GM12878 (cell line): ENCODE results near the gene ABCB9. TPM values are rescaled to one million over a fixed set of nuclear protein-coding genes. Genes with fewer than 3 reads are reported as not detected.

ENCODE experiments used
- ATAC-seq: fragments of 200-7000 bp; cut with Tn5 transposase; 3 replicates; pipeline ENCODE4 v1.9.1; 2020; ENCODE audit warnings: mild to moderate bottlenecking, moderate library complexity
- BruUV-seq: library from RNA; stranded (reverse); fragments of 400-500 nt; replicated peaks from 2 replicates; lab custom pipeline; 2021; lab: Mats Ljungman, UMichigan
- CTCF ChIA-PET: fragments of 300-600 bp; sonication (Branson Sonifier 250); formaldehyde crosslinking; extraction: SDS; loops from one replicate; lab custom pipeline; 2021; ENCODE audit warnings: inconsistent platforms; lab: Yijun Ruan, JAX
- POLR2A ChIA-PET: fragments of 350-600 bp; formaldehyde crosslinking; extraction: SDS; loops from one replicate; lab custom pipeline; 2021; ENCODE audit warnings: inconsistent platforms; lab: Charles Lee
- RAD21 ChIA-PET: fragments of 300-600 bp; sonication (Branson Sonifier 250); formaldehyde crosslinking; loops from one replicate; lab custom pipeline; 2023; ENCODE audit warnings: antibody characterized with exemption; ENCODE audit not compliant: unreplicated experiment; lab: Charles Lee
- SMC1A ChIA-PET: fragments of 300-600 bp; sonication (Branson Sonifier 250); formaldehyde crosslinking; loops from one replicate; lab custom pipeline; 2023; ENCODE audit not compliant: unreplicated experiment, uncharacterized antibody; lab: Charles Lee
- DNase-seq: peaks from one replicate; pipeline ENCODE4 v3.0.0-alpha.2; 2011; ENCODE audit warnings: low read depth, low spot score
- FAIRE-seq: peaks from 3 replicates; lab custom pipeline; 2011; peaks lifted over from hg19 to GRCh38; lab: Jason Lieb, UNC
- H2AFZ ChIP-seq: 2 replicates; pipeline ENCODE4 v1.6.0; 2011; ENCODE audit warnings: low read depth, low read length, control low read depth; ENCODE audit not compliant: control insufficient read depth
- H3K27ac ChIP-seq: 2 replicates; pipeline ENCODE4 v1.5.1; 2011; ENCODE audit warnings: control low read depth; ENCODE audit not compliant: control insufficient read depth, insufficient read depth
- H3K27me3 ChIP-seq, 2 experiments: replicated peaks in 1 of 2; 2 replicates each; pipeline versions ENCODE4 v1.6.0 to v1.6.1; 2011; ENCODE audit warnings: low read length in 1 of 2; ENCODE audit not compliant: control insufficient read depth in 2 of 2, insufficient read depth in 2 of 2
- H3K36me3 ChIP-seq, 2 experiments: 2 replicates each; pipeline ENCODE4 v1.5.1; 2011; ENCODE audit warnings: low read length in 1 of 2; ENCODE audit not compliant: control insufficient read depth in 2 of 2, insufficient read depth in 2 of 2
- H3K4me1 ChIP-seq: 2 replicates; pipeline ENCODE4 v1.6.1; 2011; ENCODE audit warnings: mild to moderate bottlenecking, low read length, moderate library complexity, mixed read lengths; ENCODE audit not compliant: control insufficient read depth, insufficient read depth
- H3K4me2 ChIP-seq: 2 replicates; pipeline ENCODE4 v1.6.0; 2011; ENCODE audit warnings: control low read depth; ENCODE audit not compliant: control insufficient read depth, insufficient read depth
- H3K4me3 ChIP-seq: fragments of 200-600 bp; sonication (generic); 2 replicates; pipeline ENCODE4 v1.5.1; 2016
- H3K79me2 ChIP-seq: 2 replicates; pipeline ENCODE4 v1.6.0; 2011; ENCODE audit warnings: low read length; ENCODE audit not compliant: control insufficient read depth, insufficient read depth
- H3K9ac ChIP-seq: 2 replicates; pipeline ENCODE4 v1.8.0; 2011; ENCODE audit warnings: low read length, control low read depth, mixed read lengths; ENCODE audit not compliant: control insufficient read depth, insufficient read depth
- H3K9me3 ChIP-seq: replicated peaks from 3 replicates; pipeline ENCODE4 v1.5.1; 2011; ENCODE audit warnings: mild to moderate bottlenecking, low read length; ENCODE audit not compliant: control insufficient read depth, insufficient read depth
- H4K20me1 ChIP-seq: 2 replicates; pipeline ENCODE4 v1.6.0; 2011; ENCODE audit not compliant: control insufficient read depth, insufficient read depth
- BCL11A ChIP-seq: IDR thresholded peaks from 2 replicates; pipeline ENCODE4 v1.6.1; 2011; ENCODE audit warnings: low read depth, low read length
- CEBPB ChIP-seq, 2 experiments: fragments of 150-350 bp in 1 of 2; IDR thresholded peaks; 2 replicates each; pipeline ENCODE4 v1.6.1; 2012 to 2014; ENCODE audit warnings: low read depth in 2 of 2, low read length in 2 of 2, borderline replicate concordance in 1 of 2, inconsistent platforms in 1 of 2
- EP300 ChIP-seq, 2 experiments: fragments of 150-350 bp in 1 of 2; IDR thresholded peaks; 2 replicates each; pipeline ENCODE4 v1.6.1; 2011 to 2012; ENCODE audit warnings: low read depth in 2 of 2, low read length in 2 of 2, borderline replicate concordance in 1 of 2, improper control_type of control experiment in 1 of 2, inconsistent platforms in 1 of 2; ENCODE audit not compliant: control insufficient read depth in 1 of 2
- ETV6 ChIP-seq, 2 experiments: fragments of 450-650 bp in 1 of 2; IDR thresholded peaks in 1 of 2; conservative IDR thresholded peaks in 1 of 2; 2 replicates each; pipeline ENCODE4 v1.6.1; 2014; ENCODE audit warnings: antibody characterized with exemption in 1 of 2, borderline replicate concordance in 1 of 2, low read depth in 1 of 2, mild to moderate bottlenecking in 1 of 2, moderate library complexity in 1 of 2
- GABPA ChIP-seq: IDR thresholded peaks from 2 replicates; pipeline ENCODE4 v1.6.1; 2014; ENCODE audit warnings: antibody characterized with exemption, low read depth, mild to moderate bottlenecking, inconsistent platforms
- JUND ChIP-seq: IDR thresholded peaks from 2 replicates; pipeline ENCODE4 v1.6.1; 2012; ENCODE audit warnings: low read depth, mild to moderate bottlenecking, low read length, improper control_type of control experiment, moderate library complexity
- KAT2A ChIP-seq: conservative IDR thresholded peaks from 2 replicates; pipeline ENCODE4 v1.6.1; 2011; ENCODE audit warnings: low read depth, low read length; ENCODE audit not compliant: control insufficient read depth
- NR2C2 ChIP-seq: IDR thresholded peaks from 2 replicates; pipeline ENCODE4 v1.6.1; 2011; ENCODE audit warnings: borderline replicate concordance, low read depth; ENCODE audit not compliant: control insufficient read depth, insufficient read length
- WGBS: methylation state at CpG from one replicate; pipeline ENCODE4 v1.1.6; 2016; ENCODE audit warnings: low lambda C conversion rate; ENCODE audit not compliant: insufficient replicate concordance, insufficient coverage; ENCODE audit errors: missing lambda C conversion rate; 5-methylcytosine and 5-hydroxymethylcytosine counted together
- in situ Hi-C: fragments of 300-500 bp; cut with MboI; formaldehyde crosslinking; loops from 9 replicates; pipeline ENCODE4 v1.14.3; 2018; ENCODE audit warnings: mixed read lengths
- intact Hi-C: fragments of 100-400 bp; cut with micrococcal nuclease; formaldehyde crosslinking; loops from one replicate; pipeline ENCODE4 v1.14.2; 2022; ENCODE audit not compliant: unreplicated experiment
- polyA plus RNA-seq, 11 experiments: library from polyadenylated mRNA; depleted of rRNA in 4 of 11; unstranded in 6 of 11; stranded (reverse) in 5 of 11; fragments of >200 nt; fragmentation: Nextera tagmentation in 4 of 11; fragmentation: Illumina TruSeq in 1 of 11; extraction: Ambion mirVana in 4 of 11; extraction: Trizol in 1 of 11; gene quantifications; 1 replicate in 1 of 11; 2 replicates in 10 of 11; pipeline versions ENCODE4 v1.2.1 to v1.2.3, GENCODE V29; 2011 to 2016; ENCODE audit warnings: inconsistent platforms in 2 of 11, missing spikeins in 2 of 11, low read depth in 1 of 11
- total RNA-seq, 4 experiments: library from RNA; depleted of rRNA in 3 of 4; stranded (reverse); fragments of >200 nt in 3 of 4; fragmentation: Illumina TruSeq in 1 of 4; extraction: Trizol in 1 of 4; gene quantifications; 2 replicates each; pipeline versions ENCODE4 v1.2.1 to v1.2.3, GENCODE V29; 2013 to 2021
- TF ChIP-seq, protein P1 (sequence below): fragments of 450-650 bp; IDR thresholded peaks from 2 replicates; pipeline ENCODE4 v1.6.1; 2014; ENCODE audit warnings: mild to moderate bottlenecking
- TF ChIP-seq, protein P2 (sequence below): IDR thresholded peaks from 2 replicates; pipeline ENCODE4 v1.6.1; 2012; ENCODE audit warnings: low read depth, low read length, improper control_type of control experiment
- TF ChIP-seq, protein P3 (sequence below), 3 experiments: IDR thresholded peaks in 2 of 3; conservative IDR thresholded peaks in 1 of 3; 2 replicates each; pipeline ENCODE4 v1.5.1; 2011; ENCODE audit warnings: low read depth in 3 of 3, low read length in 3 of 3, mild to moderate bottlenecking in 3 of 3, control low read depth in 2 of 3, moderate library complexity in 2 of 3, inconsistent platforms in 1 of 3, mixed read lengths in 1 of 3; ENCODE audit not compliant: control insufficient read depth in 2 of 3, insufficient read depth in 1 of 3; ENCODE audit errors: extremely low read depth in 1 of 3
- TF ChIP-seq, protein P4 (sequence below): fragments of 450-650 bp; IDR thresholded peaks from 2 replicates; pipeline ENCODE4 v1.6.1; 2017; ENCODE audit warnings: mild to moderate bottlenecking, moderate library complexity
- TF ChIP-seq, protein P5 (sequence below): fragments of 450-650 bp; IDR thresholded peaks from 2 replicates; pipeline ENCODE4 v1.6.1; 2016; ENCODE audit warnings: mild to moderate bottlenecking

Gene ABCB9
- total and polyA plus RNA-seq, 10 of the 15 experiments (the other 5 are each of a cell fraction or from before 2014, with no cell fraction given), result 0.37 to 4.9 (median 3.1) TPM

DNA sequence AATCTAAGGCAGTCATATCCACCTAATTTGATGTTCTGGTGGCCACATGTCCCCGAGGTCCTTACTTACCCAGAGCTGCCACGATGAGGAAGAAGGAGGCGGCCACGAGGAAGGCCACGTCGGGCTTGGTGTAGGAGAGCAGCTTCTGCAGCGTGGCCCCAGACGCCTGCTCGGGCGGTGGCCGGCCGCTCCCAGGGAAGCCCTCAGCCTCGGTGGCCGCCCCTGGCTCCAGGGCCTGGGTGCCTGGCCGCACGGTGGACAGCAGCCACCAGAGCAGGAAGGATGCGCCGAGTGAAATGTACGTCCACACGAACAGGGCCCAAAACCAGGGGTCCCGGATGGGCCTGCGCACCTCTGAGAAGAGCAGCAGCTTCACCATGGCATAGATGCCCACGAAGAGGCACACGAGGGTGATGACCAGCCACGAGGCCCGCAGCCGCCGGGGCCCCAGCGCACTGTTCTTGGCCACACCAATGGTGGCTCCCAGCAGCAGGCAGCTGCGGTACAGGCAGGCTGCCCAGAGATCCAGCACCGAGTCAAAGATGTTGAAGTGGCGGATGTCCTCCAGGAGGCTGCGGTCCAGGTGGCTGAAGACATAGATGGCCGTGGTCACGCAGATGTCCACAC, 6.6 kb downstream of the ABCB9 start:
- intact Hi-C loops (no loop called here), in situ Hi-C loops (no loop called here)

More for the DNA sequence above, 6.6 kb downstream of the ABCB9 start:
- Histone ChIP-seq H2AFZ (no peak overlapping the region), H3K27me3 (no peaks in the 10 kb centered on the region), H3K79me2 (no peaks in the 10 kb centered on the region), H3K9me3 (no peaks in the 10 kb centered on the region), H3K4me1 (no peaks in the 10 kb centered on the region), H4K20me1 (peaks cover 3% of the 10 kb centered on the region; the same call in 1 of the 2 replicates), H3K9ac (no peak overlapping the region), H3K4me2 (no peak overlapping the region), H3K27ac (no peak overlapping the region), H3K36me3 (no peaks in the 10 kb centered on the region), H3K4me3 (no peak overlapping the region)
- ChIA-PET RAD21 (no interaction called here), SMC1A (no interaction called here), CTCF (no interaction called here), POLR2A (no interaction called here)
- WGBS, result 65% methylated on average over 32 of the region's 35 CpGs
- TF ChIP-seq, protein P1, sequence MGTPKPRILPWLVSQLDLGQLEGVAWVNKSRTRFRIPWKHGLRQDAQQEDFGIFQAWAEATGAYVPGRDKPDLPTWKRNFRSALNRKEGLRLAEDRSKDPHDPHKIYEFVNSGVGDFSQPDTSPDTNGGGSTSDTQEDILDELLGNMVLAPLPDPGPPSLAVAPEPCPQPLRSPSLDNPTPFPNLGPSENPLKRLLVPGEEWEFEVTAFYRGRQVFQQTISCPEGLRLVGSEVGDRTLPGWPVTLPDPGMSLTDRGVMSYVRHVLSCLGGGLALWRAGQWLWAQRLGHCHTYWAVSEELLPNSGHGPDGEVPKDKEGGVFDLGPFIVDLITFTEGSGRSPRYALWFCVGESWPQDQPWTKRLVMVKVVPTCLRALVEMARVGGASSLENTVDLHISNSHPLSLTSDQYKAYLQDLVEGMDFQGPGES, result no peak
- TF ChIP-seq, protein P2, sequence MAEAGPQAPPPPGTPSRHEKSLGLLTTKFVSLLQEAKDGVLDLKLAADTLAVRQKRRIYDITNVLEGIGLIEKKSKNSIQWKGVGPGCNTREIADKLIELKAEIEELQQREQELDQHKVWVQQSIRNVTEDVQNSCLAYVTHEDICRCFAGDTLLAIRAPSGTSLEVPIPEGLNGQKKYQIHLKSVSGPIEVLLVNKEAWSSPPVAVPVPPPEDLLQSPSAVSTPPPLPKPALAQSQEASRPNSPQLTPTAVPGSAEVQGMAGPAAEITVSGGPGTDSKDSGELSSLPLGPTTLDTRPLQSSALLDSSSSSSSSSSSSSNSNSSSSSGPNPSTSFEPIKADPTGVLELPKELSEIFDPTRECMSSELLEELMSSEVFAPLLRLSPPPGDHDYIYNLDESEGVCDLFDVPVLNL, result no peak
- TF ChIP-seq JUND, result no peak
- no peak for TF ChIP-seq BCL11A
- TF ChIP-seq EP300 (IDR thresholded peaks at IDR 0.05; ENCODE audit: borderline replicate concordance in 1 of 2, control insufficient read depth in 1 of 2, low read depth in 2 of 2, low read length in 2 of 2), result no peak
- TF ChIP-seq, protein P3, sequence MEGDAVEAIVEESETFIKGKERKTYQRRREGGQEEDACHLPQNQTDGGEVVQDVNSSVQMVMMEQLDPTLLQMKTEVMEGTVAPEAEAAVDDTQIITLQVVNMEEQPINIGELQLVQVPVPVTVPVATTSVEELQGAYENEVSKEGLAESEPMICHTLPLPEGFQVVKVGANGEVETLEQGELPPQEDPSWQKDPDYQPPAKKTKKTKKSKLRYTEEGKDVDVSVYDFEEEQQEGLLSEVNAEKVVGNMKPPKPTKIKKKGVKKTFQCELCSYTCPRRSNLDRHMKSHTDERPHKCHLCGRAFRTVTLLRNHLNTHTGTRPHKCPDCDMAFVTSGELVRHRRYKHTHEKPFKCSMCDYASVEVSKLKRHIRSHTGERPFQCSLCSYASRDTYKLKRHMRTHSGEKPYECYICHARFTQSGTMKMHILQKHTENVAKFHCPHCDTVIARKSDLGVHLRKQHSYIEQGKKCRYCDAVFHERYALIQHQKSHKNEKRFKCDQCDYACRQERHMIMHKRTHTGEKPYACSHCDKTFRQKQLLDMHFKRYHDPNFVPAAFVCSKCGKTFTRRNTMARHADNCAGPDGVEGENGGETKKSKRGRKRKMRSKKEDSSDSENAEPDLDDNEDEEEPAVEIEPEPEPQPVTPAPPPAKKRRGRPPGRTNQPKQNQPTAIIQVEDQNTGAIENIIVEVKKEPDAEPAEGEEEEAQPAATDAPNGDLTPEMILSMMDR (IDR thresholded peaks at IDR 0.05 in 2 of 3, conservative IDR thresholded peaks at IDR 0.05 in 1 of 3; ENCODE audit: control insufficient read depth in 2 of 3, extremely low read depth in 1 of 3, insufficient read depth in 1 of 3, low read depth in 3 of 3, low read length in 3 of 3), result no peak
- TF ChIP-seq, protein P4, sequence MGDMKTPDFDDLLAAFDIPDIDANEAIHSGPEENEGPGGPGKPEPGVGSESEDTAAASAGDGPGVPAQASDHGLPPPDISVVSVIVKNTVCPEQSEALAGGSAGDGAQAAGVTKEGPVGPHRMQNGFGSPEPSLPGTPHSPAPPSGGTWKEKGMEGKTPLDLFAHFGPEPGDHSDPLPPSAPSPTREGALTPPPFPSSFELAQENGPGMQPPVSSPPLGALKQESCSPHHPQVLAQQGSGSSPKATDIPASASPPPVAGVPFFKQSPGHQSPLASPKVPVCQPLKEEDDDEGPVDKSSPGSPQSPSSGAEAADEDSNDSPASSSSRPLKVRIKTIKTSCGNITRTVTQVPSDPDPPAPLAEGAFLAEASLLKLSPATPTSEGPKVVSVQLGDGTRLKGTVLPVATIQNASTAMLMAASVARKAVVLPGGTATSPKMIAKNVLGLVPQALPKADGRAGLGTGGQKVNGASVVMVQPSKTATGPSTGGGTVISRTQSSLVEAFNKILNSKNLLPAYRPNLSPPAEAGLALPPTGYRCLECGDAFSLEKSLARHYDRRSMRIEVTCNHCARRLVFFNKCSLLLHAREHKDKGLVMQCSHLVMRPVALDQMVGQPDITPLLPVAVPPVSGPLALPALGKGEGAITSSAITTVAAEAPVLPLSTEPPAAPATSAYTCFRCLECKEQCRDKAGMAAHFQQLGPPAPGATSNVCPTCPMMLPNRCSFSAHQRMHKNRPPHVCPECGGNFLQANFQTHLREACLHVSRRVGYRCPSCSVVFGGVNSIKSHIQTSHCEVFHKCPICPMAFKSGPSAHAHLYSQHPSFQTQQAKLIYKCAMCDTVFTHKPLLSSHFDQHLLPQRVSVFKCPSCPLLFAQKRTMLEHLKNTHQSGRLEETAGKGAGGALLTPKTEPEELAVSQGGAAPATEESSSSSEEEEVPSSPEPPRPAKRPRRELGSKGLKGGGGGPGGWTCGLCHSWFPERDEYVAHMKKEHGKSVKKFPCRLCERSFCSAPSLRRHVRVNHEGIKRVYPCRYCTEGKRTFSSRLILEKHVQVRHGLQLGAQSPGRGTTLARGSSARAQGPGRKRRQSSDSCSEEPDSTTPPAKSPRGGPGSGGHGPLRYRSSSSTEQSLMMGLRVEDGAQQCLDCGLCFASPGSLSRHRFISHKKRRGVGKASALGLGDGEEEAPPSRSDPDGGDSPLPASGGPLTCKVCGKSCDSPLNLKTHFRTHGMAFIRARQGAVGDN, result no peak
- no peak for TF ChIP-seq GABPA
- no peak for TF ChIP-seq NR2C2
- no peak for TF ChIP-seq CEBPB (IDR thresholded peaks at IDR 0.05; ENCODE audit: borderline replicate concordance in 1 of 2, low read depth in 2 of 2, low read length in 2 of 2)
- TF ChIP-seq, protein P5, sequence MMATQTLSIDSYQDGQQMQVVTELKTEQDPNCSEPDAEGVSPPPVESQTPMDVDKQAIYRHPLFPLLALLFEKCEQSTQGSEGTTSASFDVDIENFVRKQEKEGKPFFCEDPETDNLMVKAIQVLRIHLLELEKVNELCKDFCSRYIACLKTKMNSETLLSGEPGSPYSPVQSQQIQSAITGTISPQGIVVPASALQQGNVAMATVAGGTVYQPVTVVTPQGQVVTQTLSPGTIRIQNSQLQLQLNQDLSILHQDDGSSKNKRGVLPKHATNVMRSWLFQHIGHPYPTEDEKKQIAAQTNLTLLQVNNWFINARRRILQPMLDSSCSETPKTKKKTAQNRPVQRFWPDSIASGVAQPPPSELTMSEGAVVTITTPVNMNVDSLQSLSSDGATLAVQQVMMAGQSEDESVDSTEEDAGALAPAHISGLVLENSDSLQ, result no peak
- TF ChIP-seq KAT2A, result no peak
- no peak for TF ChIP-seq ETV6 (conservative IDR thresholded peaks at IDR 0.05 in 1 of 2, IDR thresholded peaks at IDR 0.05 in 1 of 2; ENCODE audit: borderline replicate concordance in 1 of 2, low read depth in 1 of 2)
- ATAC-seq, result no peak
- no TSS peak for BruUV-seq
- DNase-seq, result no peak
- no peak for FAIRE-seq
